Hematopoietic multipotent progenitor cell treated with erythropoietin and hydrocortisone succinate and interleukin-3 and kit ligand, for 15 days (in vitro differentiated cells): ENCODE data around the gene DDX27.

ENCODE experiments used
- DNase-seq: peaks from one replicate; pipeline ENCODE4 v3.0.0-alpha.2; 2015; ENCODE audit warnings: low spot score

The DDX27 gene

DNA sequence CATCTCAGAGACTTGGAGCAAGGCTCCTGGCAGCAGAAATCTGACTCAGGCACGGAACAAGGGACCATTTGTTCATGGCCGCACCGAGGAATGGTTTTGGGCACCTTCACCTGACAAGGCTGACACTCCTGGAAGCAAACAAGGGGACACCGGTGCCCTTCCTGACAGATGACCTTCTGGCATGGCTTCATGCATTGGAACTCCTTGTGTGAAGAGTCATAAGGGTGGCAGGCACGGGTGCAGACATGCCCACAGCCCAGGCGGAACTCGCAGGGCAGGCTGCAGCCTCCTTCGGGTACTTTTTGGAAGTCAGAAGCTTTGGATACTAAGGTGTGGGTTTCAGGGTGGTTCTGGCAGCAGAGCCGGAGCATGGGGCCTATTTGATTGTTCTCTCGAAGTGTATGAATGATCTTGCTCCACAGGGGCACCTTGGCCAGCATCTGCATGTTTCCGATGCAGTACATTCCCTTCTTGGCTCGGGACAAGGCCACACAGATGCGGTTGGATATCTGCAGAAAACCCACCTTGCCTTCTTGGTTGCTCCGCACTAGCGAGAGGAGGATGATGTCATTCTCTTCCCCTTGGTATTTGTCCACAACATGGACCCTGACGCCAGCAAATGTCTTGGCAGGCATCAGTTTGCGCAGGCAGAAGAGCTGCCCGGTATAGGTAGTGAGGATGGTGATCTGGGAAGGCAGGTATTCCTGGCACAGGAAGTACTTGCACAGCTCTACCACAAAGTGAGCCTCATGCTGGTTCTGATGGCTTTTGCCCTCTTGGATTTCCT is 29.9 kb downstream of the DDX27 start:
- no peak for DNase-seq

DNA sequence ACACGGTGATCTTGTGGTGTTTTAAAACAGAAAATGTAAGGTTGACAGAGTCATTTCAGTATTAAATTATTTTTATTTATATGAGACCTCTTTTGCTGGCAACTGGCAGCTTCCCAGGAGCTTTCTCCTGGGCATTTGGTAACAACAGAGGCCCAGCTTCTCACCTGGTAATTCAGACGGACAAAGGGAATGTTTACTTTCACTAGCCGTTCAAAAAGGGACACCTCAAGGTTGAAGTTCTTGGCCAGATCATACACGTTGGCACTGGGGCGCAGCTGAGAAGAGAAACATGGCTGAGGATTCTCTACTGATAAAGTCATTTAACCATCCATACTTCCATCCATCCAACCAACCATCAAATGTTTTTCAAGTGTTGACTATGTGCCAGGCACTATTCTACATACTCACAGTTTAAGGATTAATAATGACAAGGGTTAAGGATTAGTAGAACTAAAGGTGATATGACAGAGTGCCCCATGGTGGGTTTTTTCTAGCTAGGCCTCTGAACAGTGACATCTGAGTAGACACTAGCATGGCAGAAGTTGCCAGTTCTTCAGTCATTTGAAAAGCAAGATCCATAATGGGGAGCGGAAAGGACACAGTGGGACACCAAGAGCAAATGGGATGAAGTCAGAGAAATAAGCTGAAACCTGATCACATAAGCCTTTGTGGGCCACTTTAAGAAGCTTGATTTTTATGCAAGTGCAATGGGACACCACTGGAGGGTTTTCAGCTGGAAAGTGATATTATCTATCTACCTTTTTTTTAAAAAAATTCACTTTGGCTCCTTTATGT is 33.5 kb downstream of the DDX27 start:
- no peak for DNase-seq

DNA sequence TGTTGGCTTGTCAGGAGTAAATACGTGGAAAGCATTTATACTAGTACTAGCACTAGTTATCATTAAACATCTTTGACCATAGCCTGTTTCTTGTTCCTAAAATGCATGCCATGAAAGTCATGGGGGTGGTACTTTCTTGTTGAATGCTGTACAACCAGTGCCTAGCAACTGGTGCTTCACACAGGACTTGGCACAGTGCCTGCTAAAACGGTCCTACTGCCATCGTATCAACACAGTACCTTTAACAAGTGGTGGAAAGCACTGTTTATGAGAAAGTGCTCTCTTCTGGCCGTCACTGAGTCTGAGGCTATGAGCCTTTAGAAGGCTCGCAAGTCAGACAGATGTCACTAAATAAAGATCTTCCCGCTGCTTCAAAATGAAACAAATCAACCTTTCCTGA is 37.0 kb downstream of the DDX27 start:
- no peak for DNase-seq

DNA sequence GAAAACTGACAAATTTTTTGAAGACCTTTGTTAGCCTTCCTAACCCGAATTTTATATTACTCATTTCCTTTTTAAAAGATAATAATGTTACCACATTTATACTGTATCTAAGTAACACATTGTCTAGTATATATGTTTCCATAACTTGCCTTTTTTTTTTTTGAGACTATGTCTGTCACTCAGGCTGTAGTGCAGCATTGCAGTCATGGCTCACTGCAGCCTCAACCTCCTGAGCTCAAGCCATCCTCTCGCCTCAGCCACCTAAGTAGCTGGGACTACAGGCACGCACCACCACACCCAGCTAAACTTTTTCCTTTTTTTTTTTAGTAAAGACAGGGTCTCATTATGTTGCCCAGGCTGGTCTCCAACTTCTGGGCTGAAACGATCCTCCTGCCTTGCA is 40.1 kb downstream of the DDX27 start:
- no peak for DNase-seq

DNA sequence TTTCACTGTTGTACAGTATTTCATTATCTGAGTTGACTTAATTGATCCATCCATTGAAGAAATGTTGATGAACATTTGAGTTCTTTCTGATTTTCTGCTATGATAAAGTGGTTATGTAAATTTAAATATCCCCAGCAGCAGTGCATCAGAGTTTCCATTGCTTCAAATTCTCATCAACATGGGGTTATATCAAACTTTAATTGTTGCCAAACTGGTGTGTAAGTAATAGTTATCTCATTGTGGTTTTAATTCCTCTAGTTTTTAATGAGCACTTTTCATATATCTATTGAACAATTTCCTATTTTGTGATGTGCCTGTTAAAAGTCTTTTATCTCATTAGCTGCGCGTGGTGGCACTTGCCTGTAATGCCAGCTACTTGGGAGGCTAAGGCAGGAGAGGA is 40.6 kb downstream of the DDX27 start:
- DNase-seq, result no peak

DNA sequence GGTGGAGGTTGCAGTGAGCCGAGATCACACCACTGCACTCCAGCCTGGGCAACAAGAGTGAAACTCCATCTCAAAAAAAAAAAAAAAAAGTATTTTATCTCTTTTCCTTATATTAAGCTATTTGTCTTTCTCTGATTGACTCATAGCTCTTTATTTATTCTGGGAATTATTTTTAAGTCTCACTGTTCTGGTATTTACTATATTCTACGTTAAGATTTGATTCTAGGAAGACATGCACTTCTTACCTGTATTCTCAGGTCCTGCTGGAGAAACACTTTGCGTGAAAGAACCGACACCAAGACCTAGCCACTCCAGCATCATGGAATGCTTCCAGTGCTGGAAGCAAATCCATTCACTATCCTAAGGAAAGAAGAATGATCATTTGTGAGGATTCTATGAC is 41.0 kb downstream of the DDX27 start:
- no peak for DNase-seq

DNA sequence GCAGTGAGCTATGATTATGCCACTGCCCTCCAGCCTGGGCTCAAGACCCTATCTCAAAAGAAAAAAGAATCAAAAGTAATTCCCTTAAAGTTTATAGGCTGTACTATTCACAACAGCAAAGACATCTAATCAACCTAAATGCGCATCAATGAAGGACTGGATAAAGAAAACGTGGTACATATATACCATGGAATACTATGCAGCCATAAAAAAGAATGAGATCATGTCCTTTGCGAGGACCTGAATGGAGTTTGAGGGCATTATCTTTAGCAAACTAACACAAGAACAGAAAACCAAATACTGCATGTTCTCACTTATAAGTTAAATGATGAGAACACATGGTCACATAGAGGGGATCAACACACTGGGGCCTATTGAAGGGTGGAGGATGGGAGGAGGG is 42.0 kb downstream of the DDX27 start:
- no peak for DNase-seq

DNA sequence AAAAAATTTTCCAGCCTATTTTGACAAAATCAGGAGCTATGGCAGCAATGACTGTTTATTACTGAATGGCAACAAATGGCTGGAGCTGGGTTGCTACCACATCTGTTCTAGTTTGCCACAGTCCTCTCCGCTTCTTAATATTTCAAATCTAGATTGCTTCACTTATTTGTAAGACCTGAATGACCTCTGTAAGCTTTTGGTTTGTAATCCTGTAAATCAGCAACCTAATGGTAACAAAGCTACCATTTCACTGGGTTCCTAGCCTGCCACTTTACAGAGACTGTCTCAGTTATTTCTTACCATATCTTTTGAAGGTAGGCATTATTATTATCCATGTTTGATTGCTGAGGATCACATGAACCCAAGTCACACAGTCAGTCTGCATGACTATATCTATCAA is 43.2 kb downstream of the DDX27 start:
- DNase-seq, result no peak

DNA sequence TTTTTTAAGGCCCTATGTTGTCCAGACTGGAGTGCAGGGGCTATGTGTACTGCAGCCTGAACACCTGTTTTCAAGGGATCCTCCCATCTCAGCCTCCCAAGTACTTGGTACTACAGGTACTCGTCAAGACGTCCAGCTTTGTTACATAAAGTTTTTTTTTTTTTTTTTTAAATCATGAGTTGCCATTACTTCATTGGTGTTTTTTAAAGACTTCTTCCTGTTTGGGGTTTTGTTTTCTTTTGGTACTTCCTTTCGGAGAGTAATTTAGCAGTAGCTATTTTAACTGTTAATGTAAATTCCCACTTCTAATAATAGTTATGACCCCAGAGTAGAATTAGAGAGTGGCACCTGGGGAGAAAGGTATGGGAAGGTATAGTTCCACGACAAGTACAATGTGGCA is 48.1 kb downstream of the DDX27 start:
- DNase-seq, result no peak

DNA sequence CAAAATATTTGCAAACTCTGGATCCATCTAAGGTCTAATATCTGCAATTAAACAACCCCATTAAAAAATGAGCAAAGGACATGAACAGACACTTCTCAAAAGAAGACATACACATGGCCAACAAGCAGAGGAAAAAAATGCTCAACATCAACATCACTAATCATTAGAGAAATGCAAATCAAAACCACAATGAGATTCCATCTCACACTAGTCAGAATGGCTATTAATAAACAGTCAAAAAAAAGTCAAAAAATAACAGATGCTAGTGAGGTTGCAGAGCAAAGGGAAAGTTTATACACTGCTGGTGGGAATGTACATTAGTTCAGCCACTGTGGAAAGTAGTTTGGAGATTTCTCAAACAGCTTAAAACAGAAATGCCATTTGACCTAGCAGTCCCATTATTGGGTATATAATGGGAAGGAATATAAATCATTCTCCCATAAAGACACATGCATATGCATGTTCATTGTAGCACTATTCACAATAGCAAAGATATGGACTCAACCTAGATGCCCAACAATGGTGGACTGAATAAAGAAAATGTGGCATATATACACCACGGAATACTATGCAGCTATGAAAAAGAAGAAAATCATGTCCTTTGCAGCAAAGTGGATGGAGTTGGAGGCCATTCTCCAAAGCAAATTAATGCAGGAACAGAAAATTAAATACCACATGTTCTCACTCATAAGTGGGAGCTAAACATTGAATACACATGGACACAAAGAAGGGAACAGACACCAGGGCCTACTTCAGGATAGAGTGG is 49.6 kb downstream of the DDX27 start:
- DNase-seq, result no peak

DNA sequence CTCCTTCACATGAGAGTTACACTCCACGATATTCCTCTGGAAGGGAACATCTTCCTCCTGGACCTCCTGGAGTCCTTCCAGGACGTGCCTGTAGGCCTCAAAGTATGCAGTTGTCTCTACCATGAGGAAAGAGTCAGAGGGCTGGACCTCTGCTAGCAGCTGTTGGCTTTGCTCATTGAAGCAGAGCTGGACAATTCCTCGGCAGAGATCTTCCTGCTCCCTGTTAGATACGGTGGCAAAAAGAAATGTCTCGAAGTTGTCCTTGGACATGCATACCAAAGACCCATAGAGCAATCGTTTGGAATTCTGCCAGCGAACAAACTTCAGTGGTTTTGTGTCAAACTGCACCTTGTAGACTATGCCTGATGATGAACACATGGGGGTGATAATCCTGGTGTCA is 51.0 kb downstream of the DDX27 start:
- no peak for DNase-seq

DNA sequence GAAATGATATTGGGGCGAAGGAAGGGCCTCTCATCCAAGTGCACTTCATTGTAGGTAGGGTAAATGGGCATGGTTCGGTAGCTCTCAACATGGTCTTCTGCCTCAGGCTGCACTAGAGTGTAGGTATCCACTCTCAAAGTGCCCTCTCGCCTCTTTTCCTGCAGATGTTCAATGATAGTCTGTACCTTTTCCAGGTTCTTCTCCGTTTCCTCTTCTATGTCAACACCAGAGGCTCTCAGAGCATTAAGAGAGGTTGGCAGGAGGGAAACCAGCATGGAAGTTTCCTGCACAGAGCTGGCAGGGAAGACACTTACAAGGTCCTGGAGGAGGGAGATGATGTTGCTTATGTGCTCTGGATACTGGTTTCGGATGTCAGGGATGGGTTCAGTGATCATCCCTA is 51.5 kb downstream of the DDX27 start:
- DNase-seq, result no peak

DNA sequence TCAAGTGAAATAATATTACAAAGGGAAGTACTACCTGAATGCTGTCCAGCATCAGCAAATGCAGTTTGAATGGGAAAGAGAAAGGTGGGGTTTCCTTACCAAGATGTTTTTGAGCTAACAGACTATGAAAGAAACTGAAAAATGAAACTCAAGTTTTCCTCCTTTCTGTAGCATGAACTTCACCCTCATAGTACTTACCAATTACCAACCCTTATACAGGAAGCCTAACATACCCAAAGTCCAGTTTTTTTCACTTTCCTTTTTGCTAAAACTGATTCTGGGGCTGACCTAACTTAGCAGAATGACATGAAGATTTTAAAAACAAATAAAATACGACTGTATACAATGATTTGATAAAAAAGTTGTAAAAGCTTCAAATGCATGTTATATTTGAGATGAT is 53.4 kb downstream of the DDX27 start:
- no peak for DNase-seq

DNA sequence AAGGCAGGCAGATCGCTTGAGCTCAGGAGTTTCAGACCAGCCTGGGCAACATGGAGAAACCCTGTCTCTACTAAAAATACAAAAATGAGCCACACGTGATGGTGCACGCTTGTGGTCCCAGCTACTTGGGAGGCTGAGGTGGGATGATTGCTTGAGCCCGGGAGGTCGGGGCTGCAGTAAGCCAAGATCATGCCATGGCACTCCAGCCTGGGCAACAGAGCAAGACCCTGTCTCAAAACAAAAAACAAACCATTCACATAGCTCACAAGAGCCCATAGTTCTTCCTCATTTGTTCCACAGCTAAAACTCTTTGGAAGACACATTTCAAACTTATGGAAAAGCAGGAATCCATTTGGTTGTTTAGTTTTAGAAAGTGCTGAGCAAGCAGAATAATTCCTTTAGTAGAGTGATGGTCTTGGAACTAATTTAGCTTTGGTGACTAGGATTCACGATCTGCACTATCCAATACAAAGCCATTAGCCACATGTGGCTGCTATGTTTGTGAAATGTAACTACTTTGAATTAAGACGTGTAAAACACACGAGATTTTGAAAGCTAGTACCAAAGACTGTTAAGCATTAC is 54.6 kb downstream of the DDX27 start:
- DNase-seq, result no peak

DNA sequence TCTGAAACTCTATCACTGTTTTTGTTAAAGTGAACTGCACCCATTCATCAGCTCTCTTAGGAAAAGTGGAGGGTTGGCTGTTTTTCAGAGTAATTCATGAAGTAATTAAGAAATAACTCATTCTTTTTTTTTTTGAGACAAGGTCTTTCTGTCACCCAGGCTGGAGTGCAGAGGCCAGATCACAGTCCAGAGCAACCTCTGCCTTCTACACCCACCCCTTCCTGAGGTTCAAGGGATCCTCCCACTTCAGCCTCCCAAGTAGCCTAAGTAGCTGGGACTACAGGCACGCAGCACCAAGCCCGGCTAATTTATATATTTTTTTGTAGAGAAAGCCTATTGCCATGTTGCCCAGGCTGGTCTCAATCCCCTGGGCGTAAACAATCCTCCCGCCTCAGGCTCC is 56.0 kb downstream of the DDX27 start:
- DNase-seq, result no peak

DNA sequence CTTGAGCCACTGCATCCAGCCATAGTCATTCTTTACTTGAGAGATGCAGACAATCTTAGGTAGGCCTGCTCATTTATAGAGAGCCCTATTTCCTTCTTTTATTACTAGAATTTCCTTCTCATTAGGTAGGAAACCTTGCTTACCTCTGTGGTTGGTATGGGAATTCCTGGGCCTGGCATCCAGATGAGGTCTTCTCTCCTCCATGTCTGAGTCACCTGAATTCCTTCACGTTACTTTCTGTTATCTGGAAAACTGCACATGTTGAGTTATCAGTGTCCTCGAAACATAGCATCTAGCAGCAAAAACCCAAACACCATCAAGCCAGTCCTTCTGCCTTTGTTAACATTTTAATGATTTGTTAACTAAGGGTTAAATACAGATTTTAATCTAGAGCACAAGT is 56.4 kb downstream of the DDX27 start:
- peak; percentile 42 for DNase-seq

DNA sequence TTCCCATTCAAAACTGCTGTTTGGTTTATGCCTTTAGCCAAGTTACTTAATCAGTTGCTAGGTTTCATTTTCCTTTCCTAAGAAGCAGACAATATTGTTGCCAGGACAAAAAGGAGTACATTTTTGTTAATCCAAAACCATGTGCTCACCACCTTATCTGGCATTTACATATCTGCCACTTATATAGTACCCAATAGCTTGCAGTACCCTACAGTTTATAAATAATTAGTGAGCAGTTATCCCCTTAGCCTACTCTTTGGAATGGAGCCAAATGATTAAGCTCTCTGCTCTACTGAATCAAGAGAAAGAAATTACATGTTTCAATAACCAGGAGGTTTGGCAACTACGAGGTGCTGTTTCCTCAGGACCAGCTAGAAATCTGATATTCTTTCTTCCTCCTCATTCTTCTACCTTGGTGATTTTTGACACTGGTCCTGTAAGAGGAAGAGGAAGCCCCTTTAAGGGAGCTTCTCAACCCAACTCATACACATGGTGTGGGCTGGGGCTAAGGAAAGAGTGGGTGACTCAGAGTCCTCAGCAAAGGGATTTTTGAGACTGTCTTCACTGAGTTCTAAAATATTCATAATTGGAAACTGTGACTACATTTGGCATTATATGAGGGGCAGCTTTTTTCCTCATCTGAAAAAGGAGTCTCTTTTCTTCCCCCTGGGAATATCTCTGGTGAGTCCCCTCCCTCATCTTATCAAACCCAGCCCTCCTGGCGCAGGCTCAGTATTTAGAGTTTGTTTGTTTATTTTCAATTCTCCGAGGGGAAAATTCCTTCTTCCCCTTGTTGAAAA is 57.1 kb downstream of the DDX27 start:
- peak; percentile 78 for DNase-seq

DNA sequence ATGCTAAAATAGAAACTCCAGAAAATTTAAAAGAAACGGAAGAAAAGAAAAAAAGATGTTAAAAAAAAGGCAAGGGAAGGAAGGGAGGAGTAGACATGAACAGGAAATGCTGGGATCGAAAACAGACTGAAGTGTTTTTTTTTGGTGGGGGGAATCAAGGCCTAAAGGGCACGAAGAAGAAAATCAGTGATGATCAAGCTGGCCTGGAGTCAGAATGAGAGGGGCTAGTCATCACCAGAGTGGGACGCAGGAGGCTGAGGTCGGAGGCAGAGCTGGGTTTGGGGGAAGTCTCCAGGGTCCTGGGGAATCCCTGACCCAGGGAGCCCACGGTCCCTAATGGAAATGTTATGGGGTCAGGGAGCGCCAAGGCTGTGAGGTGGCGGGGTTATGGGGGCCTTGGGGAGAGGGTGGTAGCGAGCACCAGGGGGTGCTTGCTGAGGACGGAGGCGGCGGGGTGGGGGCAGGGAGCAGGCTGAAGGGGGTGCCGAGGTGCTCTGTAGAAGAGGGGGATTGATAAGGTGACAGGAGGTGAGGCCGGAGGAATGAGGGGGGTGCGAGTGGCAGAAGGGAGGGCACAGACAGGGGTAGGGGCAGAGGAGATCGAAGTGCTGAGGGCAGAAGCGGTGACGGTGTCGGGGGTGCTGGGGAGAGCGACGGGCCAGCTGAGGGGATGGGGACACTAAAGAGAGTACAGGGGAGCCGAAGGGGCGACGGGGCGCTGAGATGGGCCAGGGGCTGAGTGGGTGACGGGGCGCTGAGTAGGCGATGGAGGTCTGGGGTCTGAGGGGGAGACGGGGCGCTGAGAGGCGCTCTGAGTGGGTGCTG is 58.0 kb downstream of the DDX27 start:
- DNase-seq, result peak; percentile 28

DNA sequence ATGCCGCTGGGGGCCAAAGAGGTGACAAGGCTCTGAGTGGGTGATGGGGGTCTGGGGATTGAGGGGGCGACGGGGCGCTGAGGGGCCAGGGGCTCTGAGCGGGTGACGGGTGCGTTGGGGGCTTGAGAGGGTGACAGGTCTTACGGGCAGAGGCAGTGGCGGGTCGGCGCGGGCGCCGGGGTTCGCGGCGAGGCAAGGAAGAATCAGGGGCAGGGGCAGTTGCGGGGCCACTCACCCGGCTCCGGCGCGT is 58.5 kb downstream of the DDX27 start:
- no peak for DNase-seq

DNA sequence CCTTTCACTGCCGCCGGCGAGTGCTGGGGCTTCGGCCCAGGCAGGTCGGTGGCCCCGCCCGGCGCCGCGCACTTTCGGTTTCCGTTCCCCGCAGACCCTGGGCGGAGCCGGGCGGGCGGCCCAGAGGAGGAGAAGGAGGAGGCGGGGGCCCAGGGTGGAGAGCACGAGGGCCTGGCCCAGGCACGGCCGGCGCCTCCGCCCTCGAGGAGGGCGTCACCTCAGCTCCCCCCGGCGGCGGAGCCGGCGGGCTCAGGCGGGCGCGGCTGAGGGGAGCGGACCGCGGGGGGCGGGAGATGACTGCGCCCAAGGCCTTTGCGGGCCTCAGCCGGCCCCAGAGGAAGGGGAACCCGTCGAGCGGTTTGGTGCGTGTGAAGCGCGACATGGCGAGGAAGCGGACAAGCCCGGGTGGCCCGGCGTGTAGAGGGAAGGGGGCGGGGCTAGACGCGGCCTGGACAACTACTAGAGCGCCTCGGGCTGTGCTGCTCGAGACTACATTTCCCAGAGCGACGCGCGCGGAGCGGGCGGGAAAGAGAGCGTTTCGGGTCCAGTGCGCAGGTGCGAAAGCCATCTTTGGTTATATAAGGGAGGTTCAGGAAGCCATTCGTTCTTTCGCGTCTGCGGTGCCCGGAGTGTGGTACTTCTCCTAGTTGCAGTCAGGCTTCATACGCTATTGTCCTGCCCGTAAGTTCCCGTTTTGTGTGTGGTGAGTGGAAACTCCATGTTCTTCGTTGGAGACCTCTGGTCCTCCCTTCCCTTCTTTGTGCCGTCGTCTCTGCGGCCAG is 59.0 kb downstream of the DDX27 start, which contains the start of gene ZNFX1:
ZNFX1 (minus strand) TSS at position 22 of the 782 bp plus-strand sequence. CDS start 2,218 bp downstream, outside the sequence.
- DNase-seq, result peak; percentile 99
